GM23338 (cell line): ENCODE results near the gene PCSK6. TPM values are rescaled to one million over a fixed set of nuclear protein-coding genes. Genes with fewer than 3 reads are reported as not detected.
A peak's percentile ranks its signal among the peaks of the same experiment; 100 is the strongest.

Experiments used
- ATAC-seq: fragments of 200-7000 bp; cut with Tn5 transposase; 3 replicates; pipeline ENCODE4 v1.9.1; 2020
- DNase-seq: peaks from one replicate; pipeline ENCODE4 v3.0.0-alpha.2; 2015; ENCODE audit warnings: low spot score
- H2AFZ ChIP-seq: fragments of 200-600 bp; sonication (generic); 2 replicates; pipeline ENCODE4 v1.8.0; 2016; ENCODE audit warnings: antibody characterized with exemption, mild to moderate bottlenecking, moderate library complexity
- H3F3A ChIP-seq: fragments of 200-600 bp; sonication (generic); replicated peaks from 2 replicates; pipeline ENCODE4 v1.8.0; 2017; ENCODE audit warnings: antibody characterized with exemption, mixed run types, low read depth
- H3K27ac ChIP-seq: fragments of 200-600 bp; sonication (generic); 2 replicates; pipeline ENCODE4 v1.6.1; 2016; ENCODE audit warnings: low read depth
- H3K27me3 ChIP-seq: fragments of 200-600 bp; sonication (generic); 2 replicates; pipeline ENCODE4 v1.8.0; 2016; ENCODE audit warnings: mild to moderate bottlenecking, mixed run types, moderate library complexity; ENCODE audit not compliant: insufficient read depth
- H3K36me3 ChIP-seq: fragments of 200-600 bp; sonication (generic); 2 replicates; pipeline ENCODE4 v1.8.0; 2016; ENCODE audit warnings: mild to moderate bottlenecking; ENCODE audit not compliant: insufficient read depth
- H3K4me1 ChIP-seq: fragments of 200-600 bp; sonication (generic); 2 replicates; pipeline ENCODE4 v1.8.0; 2016; ENCODE audit warnings: mild to moderate bottlenecking, moderate library complexity; ENCODE audit not compliant: insufficient read depth
- H3K4me2 ChIP-seq: fragments of 200-600 bp; sonication (generic); 2 replicates; pipeline ENCODE4 v1.7.1; 2017; ENCODE audit warnings: mixed run types
- H3K4me3 ChIP-seq: fragments of 200-600 bp; sonication (generic); 2 replicates; pipeline ENCODE4 v1.6.1; 2016; ENCODE audit warnings: mixed run types
- H3K79me2 ChIP-seq: fragments of 200-600 bp; sonication (generic); replicated peaks from 2 replicates; pipeline ENCODE4 v1.8.0; 2017; ENCODE audit warnings: mild to moderate bottlenecking; ENCODE audit not compliant: insufficient read depth
- H3K9me2 ChIP-seq: fragments of 200-600 bp; sonication (generic); 2 replicates; pipeline ENCODE4 v1.8.0; 2017; ENCODE audit not compliant: insufficient read depth
- H4K20me1 ChIP-seq: fragments of 200-600 bp; sonication (generic); replicated peaks from 2 replicates; pipeline ENCODE4 v1.8.0; 2017; ENCODE audit warnings: mild to moderate bottlenecking; ENCODE audit not compliant: insufficient read depth
- H3K27ac Mint-ChIP-seq: 2 replicates; pipeline ENCODE4 v1.8.0; 2020; ENCODE audit warnings: inconsistent platforms, mild to moderate bottlenecking, moderate library complexity, mixed read lengths
- H3K27me3 Mint-ChIP-seq: 3 replicates; pipeline ENCODE4 v1.8.0; 2022; ENCODE audit warnings: low read depth, mild to moderate bottlenecking, moderate library complexity, mixed read lengths, inconsistent platforms; ENCODE audit not compliant: insufficient read depth, poor library complexity
- H3K36me3 Mint-ChIP-seq: 3 replicates; pipeline ENCODE4 v1.8.0; 2021; ENCODE audit warnings: low read depth, mild to moderate bottlenecking, inconsistent platforms, moderate library complexity, mixed read lengths
- H3K4me1 Mint-ChIP-seq: 3 replicates; pipeline ENCODE4 v1.8.0; 2020; ENCODE audit warnings: mild to moderate bottlenecking, inconsistent platforms, mixed read lengths
- H3K4me3 Mint-ChIP-seq: 3 replicates; pipeline ENCODE4 v1.8.0; 2021; ENCODE audit warnings: moderate library complexity, mild to moderate bottlenecking, inconsistent platforms, mixed read lengths
- H3K9me3 Mint-ChIP-seq: 3 replicates; pipeline ENCODE4 v1.8.0; 2020; ENCODE audit warnings: moderate library complexity, mild to moderate bottlenecking, inconsistent platforms, mixed read lengths
- CREB1 ChIP-seq: fragments of 250-450 bp; sonication (Bioruptor Pico); IDR thresholded peaks from 2 replicates; pipeline ENCODE4 v1.5.0; 2020; ENCODE audit warnings: low read depth, mild to moderate bottlenecking, moderate library complexity
- ETS1 ChIP-seq: IDR thresholded peaks from 2 replicates; pipeline ENCODE4 v1.6.1; 2016; ENCODE audit warnings: antibody characterized with exemption
- EZH2phosphoT487 ChIP-seq: fragments of 200-600 bp; sonication (generic); IDR thresholded peaks from one replicate; pipeline ENCODE4 v1.8.1; 2018; ENCODE audit warnings: antibody characterized with exemption; ENCODE audit not compliant: unreplicated experiment
- JUNB ChIP-seq: IDR thresholded peaks from one replicate; pipeline ENCODE4 v1.6.1; 2016; ENCODE audit warnings: antibody characterized with exemption; ENCODE audit not compliant: unreplicated experiment
- POLR2AphosphoS5 ChIP-seq: IDR thresholded peaks from 2 replicates; pipeline ENCODE4 v1.6.1; 2016; ENCODE audit warnings: antibody characterized with exemption, low read depth
- REST ChIP-seq: IDR thresholded peaks from one replicate; pipeline ENCODE4 v1.6.1; 2018; ENCODE audit warnings: antibody characterized with exemption; ENCODE audit not compliant: unreplicated experiment
- STAT1 ChIP-seq: IDR thresholded peaks from one replicate; pipeline ENCODE4 v1.6.1; 2016; ENCODE audit warnings: antibody characterized with exemption; ENCODE audit not compliant: unreplicated experiment
- ZNF114 ChIP-seq: fragments of 250-450 bp; sonication (Bioruptor Pico); IDR thresholded peaks from 2 replicates; pipeline ENCODE4 v1.5.0; 2020; ENCODE audit warnings: mild to moderate bottlenecking, moderate library complexity
- ZNF331 ChIP-seq: fragments of 250-450 bp; sonication (Bioruptor Pico); IDR thresholded peaks from 2 replicates; pipeline ENCODE4 v1.5.0; 2020; ENCODE audit warnings: low read depth, mild to moderate bottlenecking, moderate library complexity
- ZNF462 ChIP-seq: fragments of 250-450 bp; sonication (Bioruptor Pico); IDR thresholded peaks from 2 replicates; pipeline ENCODE4 v1.5.0; 2020; ENCODE audit warnings: mild to moderate bottlenecking, moderate library complexity
- polyA plus RNA-seq: library from polyadenylated mRNA; unstranded; fragments of >200 nt; fragmentation: Nextera tagmentation; extraction: Ambion mirVana; gene quantifications from 2 replicates; pipeline ENCODE4 v1.2.1, GENCODE V29; 2016
- total RNA-seq: library from RNA; depleted of rRNA; stranded (reverse); fragments of >200 nt; shearing (Covaris generic); gene quantifications from 2 replicates; pipeline ENCODE4 v1.2.3, GENCODE V29; 2014

The PCSK6 gene
- total and polyA plus RNA-seq, 2 experiments from 2014 or later, result 1.7 to 6.7 TPM

GRCh38 chr15:101348015-101348414, 141.5 kb downstream of the PCSK6 start (continued):
- TF ChIP-seq ETS1 (no peak), EZH2phosphoT487 (no peak)

- H3K27ac Mint-ChIP-seq, result no peak overlapping the region
- DNase-seq, result no peak
- no peaks in the 10 kb centered on the region for H4K20me1 ChIP-seq
- no peaks in the 10 kb centered on the region for H3K36me3 Mint-ChIP-seq
- no peak for ATAC-seq
- H3K79me2 ChIP-seq, result no peaks in the 10 kb centered on the region
- H3K4me3 Mint-ChIP-seq, result no peak overlapping the region
- H2AFZ ChIP-seq, result peak overlapping the region; percentile 69; the same call in 1 of the 2 replicates
- H3K27me3 ChIP-seq, result no peaks in the 10 kb centered on the region
- no peak overlapping the region for H3K4me3 ChIP-seq
- no peak for TF ChIP-seq POLR2AphosphoS5
- H3K4me1 Mint-ChIP-seq, result peaks cover 11% of the 10 kb centered on the region
- peaks cover 5% of the 10 kb centered on the region for H3K27me3 Mint-ChIP-seq
- H3K9me3 Mint-ChIP-seq, result peaks cover 2% of the 10 kb centered on the region; the same call in 1 of the 3 replicates
- no peaks in the 10 kb centered on the region for H3F3A ChIP-seq
- no peaks in the 10 kb centered on the region for H3K36me3 ChIP-seq
- H3K27ac ChIP-seq, result no peak overlapping the region
- H3K9me2 ChIP-seq, result no peaks in the 10 kb centered on the region
- no peak overlapping the region for H3K4me2 ChIP-seq
- no peaks in the 10 kb centered on the region for H3K4me1 ChIP-seq
Measured at GRCh38 chr15:101347454-101347853, 142.1 kb downstream of the PCSK6 start.

- DNase-seq (no peak), ATAC-seq (no peak)
- Histone ChIP-seq H3K4me1 (no peaks in the 10 kb centered on the region), H3K4me3 (no peak overlapping the region), H3K4me2 (no peak overlapping the region), H4K20me1 (no peaks in the 10 kb centered on the region), H2AFZ (peak overlapping the region; percentile 69; the same call in 1 of the 2 replicates), H3F3A (no peaks in the 10 kb centered on the region), H3K79me2 (no peaks in the 10 kb centered on the region), H3K27ac (no peak overlapping the region), H3K36me3 (no peaks in the 10 kb centered on the region), H3K27me3 (no peaks in the 10 kb centered on the region), H3K9me2 (no peaks in the 10 kb centered on the region)
- peaks cover 6% of the 10 kb centered on the region for H3K27me3 Mint-ChIP-seq
- peaks cover 11% of the 10 kb centered on the region for H3K4me1 Mint-ChIP-seq
- no peak overlapping the region for H3K27ac Mint-ChIP-seq
- no peaks in the 10 kb centered on the region for H3K9me3 Mint-ChIP-seq
- no peaks in the 10 kb centered on the region for H3K36me3 Mint-ChIP-seq
- H3K4me3 Mint-ChIP-seq, result no peak overlapping the region
- TF ChIP-seq CREB1 (CRISPR knock-in tag) (no peak), STAT1 (no peak), ZNF331 (CRISPR knock-in tag) (no peak), JUNB (no peak), ZNF114 (CRISPR knock-in tag) (no peak), POLR2AphosphoS5 (no peak), ZNF462 (no peak), EZH2phosphoT487 (no peak), REST (no peak)
Measured at GRCh38 chr15:101346928-101347327, 142.6 kb downstream of the PCSK6 start.
